ENCODE data around the gene LPCAT1.
"Not testable (repeated sequence)": the region's sequence is repeated elsewhere in the genome, so short reads cannot be mapped to it uniquely, and the experiment has no call there.

The LPCAT1 gene, protein sequence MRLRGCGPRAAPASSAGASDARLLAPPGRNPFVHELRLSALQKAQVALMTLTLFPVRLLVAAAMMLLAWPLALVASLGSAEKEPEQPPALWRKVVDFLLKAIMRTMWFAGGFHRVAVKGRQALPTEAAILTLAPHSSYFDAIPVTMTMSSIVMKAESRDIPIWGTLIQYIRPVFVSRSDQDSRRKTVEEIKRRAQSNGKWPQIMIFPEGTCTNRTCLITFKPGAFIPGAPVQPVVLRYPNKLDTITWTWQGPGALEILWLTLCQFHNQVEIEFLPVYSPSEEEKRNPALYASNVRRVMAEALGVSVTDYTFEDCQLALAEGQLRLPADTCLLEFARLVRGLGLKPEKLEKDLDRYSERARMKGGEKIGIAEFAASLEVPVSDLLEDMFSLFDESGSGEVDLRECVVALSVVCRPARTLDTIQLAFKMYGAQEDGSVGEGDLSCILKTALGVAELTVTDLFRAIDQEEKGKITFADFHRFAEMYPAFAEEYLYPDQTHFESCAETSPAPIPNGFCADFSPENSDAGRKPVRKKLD
- total RNA-seq = 34.0 to 134 (median 67.9) reads per million in 3 experiments

DNA sequence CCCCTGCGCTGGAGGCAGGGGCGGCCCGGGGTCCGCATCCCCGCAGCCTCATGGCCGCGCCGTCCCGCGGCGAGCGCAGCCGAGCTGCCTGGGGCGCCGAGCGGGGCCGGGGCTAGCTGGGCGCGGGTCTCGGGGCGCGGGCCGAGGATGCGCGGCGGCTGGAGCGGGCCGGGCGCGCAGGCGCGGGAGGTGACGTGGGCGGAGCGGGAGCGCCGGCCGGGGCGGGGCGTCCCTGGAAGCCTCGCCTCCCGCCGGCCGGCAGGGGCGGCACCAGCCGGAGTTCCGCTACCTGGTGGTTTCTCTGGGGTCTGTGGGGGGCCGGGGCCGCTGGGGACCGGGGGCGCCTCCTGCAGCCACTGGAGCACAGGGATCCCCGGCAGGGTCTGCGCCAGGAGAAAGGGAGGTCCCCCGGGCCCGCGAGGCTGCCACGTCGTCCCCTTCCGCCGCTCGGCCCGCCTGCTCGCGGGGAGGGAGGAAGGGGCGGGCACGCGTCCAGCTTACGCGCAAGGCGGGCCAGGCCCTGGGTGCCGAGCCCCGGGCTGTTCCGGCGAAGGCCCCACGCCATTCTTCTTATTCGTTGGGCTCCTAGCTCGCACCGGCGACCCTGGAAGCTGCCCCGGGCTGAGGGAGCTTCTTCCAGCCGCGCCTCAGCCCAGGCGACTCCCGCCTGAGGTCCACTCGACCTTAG lies at the start of gene LPCAT1:
Gene LPCAT1 (minus strand): TSS at position 168 of the 688 bp plus-strand sequence. CDS start 116 bp downstream, at position 52.
- peak; percentile 72 for DNase-seq

DNA sequence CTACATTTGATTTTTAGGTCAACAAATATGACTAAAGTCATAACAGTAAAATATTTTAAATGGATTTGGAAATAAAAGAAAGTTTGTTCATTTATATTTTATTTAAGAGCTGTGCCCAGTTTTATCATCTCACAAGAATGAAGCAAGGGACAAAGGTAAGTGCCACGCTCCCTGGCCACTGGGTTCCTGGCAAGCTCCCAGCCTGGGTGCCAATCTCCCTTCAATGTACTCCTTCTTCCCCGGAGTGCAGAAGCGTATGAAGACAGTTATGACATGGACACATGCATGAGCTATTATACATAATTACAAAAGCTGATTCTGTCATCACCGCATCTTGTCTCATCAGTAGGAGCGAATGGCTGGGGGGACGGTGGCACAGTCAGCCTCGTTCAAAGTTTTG lies 48.1 kb upstream of the LPCAT1 start:
- DNase-seq = not testable (repeated sequence)

DNA sequence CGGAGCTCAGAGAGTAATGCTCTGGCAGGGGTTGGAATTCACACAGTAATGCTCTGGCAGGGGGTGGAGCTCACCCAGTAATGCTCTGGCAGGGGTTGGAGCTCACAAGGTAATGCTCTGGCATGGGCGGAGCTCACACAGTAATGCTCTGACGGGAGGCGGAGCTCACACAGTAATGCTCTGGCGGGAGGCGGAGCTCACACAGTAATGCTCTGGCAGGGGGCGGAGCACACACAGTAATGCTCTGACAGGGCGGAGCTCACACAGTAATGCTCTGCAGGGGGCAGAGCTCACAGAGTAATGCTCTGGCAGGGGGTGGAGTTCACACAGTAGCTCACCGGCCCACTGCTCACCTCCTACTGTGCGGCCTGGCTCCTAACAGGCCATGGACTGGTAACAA lies 47.2 kb upstream of the LPCAT1 start:
- no peak for DNase-seq

DNA sequence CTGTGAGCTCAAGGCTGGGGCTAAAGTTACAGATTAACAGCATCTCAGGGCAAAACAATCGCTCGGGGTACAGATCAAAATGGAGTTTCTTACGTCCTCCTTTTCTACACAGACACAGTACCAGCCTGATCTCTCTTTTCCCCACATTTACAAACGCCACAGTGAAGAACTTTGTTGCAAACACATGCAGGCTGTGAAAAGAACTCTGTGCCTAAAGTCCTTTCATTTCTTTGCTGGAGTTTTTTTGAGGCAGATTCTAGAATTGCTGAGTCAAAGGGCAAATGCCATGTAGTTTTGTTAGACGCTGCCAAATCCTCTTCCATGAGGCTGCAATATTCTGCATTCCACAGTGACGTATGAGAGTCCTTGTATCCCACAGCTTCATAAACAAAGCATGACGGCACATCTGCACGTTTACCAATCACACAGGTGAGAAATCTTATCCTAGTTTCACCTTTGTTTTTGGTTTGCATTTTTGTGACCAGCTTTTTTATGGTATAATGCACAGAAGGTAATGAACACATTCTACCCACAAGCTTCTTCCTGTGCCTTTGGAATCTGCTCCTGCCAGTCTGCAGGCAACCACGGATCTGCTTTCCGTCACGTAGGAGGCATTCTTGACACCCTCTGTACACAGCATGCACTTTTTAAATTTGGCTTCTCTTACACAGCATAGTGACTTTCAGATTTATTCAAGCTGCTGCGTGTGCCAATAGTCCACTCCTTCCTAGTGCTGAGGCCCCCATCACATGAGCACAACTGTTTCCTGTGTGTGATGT lies 44.6 kb upstream of the LPCAT1 start:
- DNase-seq = no peak

DNA sequence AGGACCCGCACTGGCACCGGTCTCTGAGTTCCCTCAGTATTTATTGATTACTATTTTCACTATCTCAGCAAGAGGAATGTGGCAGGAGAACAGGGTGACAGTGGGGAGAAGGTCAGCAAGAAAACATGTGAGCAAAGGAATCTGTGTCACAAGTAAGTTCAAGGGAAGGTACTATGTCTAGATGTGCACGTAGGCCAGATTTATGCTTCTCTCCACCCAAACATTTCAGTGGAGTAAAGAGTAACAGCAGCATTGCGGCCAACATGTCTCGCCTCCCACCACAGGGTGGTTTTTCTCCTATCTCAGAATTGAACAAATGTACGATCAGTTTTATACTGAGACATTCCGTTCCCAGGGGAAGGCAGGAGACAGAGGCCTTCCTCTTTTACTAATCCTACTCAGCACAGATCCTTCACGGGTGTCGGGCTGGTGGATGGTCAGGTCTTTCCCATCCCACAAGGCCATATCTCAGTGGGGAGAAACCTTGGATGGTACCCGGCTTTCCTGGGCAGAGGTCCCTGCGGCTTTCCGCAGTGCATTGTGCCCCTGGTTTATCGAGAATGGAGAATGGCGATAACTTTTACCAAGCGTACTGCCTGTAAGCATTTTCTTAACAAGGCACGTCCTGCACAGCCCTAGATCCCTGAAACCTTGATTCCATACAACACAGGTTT lies 43.9 kb upstream of the LPCAT1 start:
- DNase-seq = not testable (repeated sequence)

DNA sequence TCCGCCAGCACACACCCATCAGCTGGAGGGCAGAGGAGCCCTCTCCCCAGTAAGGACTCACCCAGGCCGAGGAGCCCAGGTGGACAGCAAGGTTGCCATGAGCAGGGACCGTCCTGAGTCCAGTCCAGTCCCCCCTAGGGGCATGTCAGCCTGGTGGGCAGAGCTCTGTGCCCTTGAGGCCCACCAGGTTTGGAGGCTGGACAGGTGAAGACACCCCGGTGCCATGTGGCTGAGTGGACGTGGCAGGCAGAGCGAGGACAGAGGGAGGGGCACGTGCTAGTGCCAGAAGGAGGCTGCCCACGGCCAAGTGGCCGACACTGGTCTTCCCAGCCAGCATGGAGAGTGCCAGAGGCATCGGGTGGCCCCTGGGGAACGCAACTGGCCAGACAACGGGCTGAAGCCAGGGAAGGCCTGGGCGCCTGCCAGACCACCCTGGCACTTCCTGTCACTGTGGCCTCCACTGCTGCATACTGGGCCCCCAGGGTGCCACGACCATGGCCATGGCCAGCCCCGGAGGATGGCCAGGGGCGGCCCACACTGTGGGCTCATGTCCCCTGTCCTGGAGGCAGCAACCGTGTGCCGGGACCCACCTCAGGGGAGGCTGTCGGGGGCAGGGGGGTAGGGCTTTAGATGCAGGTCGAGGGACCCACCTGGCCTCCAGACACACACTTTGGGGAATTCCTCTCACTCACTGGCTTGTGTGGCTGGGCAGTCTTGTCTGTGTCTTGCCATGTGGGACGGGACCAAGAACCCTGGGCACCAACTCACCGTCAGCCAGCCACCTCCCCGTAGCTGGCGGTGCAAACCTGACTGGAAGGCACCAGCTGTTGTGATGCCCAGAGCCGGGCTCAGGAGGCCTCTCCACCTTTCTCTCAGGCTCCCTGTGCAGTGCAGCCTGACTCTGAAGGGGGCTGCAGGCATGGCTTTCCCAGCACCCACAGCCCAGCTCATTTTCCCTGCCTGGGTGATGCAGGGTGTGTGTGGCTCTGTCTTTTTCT lies 42.3 kb upstream of the LPCAT1 start:
- no peak for DNase-seq

DNA sequence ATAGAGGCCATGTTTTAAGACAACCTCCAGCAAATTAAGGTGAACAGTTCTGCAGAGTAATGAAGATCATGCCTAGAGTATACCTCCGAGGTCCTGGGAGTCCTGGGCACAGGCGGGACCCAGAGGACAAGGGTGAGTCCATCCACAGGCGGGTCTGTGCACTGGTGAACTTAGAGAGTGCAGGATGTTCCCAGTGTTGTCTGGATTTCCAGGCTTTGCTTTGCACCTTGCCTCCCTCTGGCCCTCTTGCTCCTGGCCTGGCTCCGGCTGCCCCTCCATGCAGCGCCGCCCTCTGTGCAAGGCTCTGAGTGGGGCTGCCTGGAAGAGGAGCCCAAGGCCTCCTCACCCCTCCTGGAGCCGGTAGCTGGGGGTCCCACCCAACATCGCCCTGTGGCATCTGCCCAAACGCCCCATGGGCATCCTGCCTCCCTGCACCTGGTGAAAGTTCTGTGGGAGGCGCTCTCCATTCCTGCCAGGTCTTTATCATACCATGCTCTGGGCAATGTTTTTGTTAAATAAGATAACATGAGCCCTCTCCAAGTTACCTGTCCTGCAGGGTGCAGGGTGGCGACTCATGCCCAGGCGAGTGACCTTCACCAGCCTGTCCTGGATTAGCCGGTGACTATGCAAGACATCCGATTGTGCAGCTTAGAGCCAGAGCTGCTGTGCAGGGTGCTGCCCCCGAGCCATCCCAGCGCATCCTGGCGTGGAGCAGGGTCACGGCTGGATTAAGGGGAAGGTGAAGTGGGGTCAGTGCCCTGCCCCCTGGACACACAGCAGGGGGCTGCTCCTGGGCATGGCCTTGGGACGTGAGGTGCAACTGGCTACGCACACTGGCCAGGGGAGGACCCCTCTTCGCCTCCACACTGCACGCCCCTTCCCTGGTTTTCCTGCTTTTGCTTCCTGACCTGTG lies 41.3 kb upstream of the LPCAT1 start:
- DNase-seq = no peak

DNA sequence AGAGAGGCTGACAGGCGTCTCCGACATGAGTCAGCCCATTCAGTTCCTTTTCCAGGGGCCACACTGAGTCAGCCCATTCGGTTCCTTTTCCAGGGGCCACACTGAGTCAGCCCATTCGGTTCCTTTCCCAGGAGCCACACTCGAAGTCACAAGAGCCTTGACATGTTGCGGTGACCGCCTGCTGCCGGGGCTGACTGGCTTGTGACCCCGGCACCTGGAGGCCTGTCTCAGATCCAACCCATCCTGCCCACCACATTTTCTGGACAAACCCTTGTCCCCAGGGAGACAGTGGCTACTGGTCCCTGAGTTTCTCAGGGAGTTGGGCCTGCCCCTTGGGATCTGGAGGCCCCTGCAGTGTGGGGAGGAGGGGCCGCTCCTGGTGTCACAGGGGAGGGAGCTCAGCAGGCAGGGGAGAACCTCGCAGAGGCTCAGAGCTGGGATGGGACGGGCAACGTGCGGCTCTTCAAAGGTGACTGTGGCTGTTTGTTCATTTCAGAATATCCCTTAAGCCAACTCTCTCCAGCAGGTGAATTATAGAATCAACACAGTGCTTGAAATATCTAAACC lies 40.5 kb upstream of the LPCAT1 start:
- DNase-seq = no peak

DNA sequence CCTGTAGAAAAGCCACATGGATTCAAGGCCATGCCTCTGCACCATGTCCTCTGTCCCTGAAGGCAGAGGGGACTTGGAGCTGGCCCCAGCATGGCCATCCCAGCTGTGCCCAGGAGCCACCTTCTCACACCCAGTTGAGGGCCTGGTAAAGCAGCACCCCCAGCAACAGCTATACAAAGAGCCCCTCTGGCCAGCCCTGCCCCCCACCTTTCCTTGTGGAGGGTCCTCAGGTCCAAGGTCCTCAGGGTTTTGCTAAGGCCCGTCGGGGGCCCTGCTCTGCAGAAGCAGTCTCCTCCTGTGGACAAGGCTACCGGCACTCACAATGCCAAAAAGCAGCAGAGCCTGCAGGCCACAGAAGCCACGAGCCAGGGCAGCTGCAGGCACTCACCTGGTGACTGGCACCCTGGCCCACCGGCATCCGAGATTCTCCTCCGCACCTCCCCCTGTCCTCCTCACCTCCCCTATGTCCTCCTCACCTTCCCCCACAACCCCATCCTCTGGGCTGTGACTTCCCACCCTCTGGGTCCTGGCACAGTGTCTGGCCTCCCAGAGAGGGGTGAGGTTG lies 39.9 kb upstream of the LPCAT1 start:
- no peak for DNase-seq

DNA sequence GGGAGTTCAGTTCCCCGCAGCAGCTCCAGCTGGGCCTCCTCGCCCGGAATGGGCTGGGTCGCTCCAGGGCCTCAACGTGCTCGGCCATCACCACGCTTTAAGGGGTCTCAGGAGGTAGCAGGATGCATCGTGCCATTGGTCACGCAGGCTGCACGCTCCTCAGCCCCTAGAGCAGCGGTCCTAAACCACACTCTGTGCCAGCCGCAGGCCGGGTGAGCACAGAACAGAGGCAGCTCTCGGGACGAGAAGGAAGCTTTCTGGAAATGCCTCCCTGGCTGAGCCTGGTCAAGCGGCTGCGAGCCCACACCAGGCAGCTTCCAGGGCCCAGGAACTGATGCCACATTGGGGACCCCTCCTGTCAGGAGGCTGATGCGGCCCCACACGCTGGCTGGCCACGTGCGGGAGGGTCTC lies 39.3 kb upstream of the LPCAT1 start:
- no peak for DNase-seq

DNA sequence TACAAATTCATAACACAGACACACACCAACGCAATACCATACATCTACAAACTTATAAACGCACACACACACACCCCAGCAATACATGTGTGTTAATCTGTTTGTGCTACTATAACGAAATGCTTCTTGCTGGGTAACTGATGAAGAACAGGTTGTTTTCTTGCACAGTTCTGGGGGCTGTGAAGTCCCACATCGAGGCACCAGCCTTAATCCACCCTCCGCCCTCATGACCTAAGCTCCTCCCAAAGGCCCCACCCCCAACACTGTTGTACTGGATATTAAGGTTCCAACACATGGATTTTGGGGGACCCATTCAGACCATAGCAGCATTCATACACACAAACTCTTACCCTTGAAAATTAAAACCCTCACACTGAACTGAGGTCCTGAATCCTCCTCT lies 38.8 kb upstream of the LPCAT1 start:
- DNase-seq = no peak

DNA sequence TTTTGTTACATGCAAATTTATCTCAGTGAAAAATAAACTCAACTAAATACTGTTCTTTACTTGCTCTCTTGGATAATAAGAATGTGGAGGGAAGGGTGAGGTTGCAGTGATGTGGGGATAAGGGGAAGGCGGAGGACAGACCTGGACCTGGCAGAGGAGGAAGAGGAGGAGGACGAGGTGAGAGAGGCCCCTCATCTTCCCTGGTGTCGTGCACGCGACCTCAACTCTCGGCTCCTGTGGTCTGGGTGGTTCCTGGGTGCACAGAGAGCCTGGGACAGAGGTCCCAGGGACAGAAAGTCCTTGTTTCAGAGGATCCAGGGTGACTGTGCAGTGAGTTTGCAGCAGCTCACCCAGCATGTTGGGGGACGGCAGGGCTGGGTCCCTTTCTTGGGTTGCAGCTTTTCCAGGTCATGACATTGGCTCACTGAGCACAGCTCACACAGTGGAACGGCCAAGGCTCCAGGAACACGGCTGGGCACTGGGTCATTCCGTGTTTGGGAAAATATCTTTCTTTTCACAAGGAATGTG lies 37.7 kb upstream of the LPCAT1 start:
- no peak for DNase-seq

DNA sequence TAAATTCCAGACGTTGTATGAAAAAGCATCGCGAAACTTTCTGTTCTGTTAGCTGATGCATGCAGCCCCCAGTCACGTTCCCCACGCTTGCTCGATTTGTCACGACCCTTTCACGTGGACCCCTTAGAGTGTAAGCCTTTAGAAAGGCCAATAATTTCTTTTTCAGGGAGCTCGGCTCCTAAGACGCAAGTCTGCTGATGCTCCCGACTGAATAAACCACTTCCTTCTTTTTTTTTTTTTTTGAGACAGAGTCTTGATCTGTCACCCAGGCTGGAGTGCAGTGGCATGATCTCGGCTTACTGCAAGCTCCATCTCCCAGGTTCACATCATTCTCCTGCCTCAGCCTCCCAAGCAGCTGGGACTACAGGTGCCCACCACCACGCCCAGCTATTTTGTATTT lies 36.7 kb upstream of the LPCAT1 start:
- DNase-seq = not testable (repeated sequence)

DNA sequence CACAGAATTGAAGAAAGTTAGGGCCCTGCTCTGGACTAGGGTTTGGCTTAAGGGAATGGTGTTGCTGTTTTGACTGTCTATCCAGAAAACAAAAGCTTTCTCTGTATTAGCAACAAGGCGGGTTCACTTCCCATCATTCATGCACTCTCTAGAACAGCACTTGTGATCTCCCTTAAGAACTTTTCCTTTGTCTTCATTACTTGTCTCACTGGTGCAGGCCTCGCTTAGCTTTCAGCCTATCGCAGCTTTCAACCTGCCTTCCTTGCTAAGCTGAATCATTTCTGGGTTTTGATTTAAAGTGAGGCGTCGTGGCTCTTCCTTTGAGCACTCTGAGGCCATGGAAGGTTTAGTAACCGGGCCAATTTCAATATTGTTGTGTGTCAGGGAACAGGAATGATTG lies 35.2 kb upstream of the LPCAT1 start:
- no peak for DNase-seq

DNA sequence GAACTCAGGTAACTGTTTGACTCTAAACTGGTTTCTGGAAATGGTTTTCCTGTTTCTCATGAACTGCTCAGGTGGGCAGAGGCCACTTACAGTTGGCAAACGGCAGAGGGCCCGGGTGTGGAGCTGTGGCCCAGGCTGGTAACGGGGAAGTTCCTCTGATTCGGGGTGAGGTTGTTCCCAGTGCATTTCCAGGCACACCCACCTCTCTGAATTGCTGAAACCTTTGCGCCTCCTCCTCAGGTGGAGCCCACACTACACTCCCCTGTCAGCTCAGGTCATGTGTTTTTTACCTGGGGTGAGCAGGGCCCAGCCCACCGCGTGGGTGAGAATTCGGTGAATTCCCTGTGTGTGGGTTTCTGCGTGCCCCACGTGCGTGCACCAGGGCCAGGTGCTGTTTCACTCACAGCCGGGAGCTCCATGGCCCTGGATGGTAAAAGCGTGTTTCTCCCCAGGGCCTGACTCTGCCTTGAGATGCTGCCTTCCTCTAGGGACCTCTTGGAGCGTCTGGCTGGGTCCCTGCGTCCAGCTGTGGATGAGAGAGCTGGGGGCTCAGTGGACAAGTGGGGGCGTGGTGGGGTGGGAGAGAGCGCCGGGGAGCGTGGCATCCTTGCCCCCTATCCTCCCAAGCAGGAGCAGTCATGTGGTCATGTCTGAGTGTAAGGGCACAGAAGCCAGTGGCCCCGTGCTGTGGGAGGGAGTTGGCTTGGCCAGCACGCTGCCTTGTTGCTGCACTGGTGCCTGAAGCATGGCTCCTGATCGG lies 33.5 kb upstream of the LPCAT1 start:
- no peak for DNase-seq

DNA sequence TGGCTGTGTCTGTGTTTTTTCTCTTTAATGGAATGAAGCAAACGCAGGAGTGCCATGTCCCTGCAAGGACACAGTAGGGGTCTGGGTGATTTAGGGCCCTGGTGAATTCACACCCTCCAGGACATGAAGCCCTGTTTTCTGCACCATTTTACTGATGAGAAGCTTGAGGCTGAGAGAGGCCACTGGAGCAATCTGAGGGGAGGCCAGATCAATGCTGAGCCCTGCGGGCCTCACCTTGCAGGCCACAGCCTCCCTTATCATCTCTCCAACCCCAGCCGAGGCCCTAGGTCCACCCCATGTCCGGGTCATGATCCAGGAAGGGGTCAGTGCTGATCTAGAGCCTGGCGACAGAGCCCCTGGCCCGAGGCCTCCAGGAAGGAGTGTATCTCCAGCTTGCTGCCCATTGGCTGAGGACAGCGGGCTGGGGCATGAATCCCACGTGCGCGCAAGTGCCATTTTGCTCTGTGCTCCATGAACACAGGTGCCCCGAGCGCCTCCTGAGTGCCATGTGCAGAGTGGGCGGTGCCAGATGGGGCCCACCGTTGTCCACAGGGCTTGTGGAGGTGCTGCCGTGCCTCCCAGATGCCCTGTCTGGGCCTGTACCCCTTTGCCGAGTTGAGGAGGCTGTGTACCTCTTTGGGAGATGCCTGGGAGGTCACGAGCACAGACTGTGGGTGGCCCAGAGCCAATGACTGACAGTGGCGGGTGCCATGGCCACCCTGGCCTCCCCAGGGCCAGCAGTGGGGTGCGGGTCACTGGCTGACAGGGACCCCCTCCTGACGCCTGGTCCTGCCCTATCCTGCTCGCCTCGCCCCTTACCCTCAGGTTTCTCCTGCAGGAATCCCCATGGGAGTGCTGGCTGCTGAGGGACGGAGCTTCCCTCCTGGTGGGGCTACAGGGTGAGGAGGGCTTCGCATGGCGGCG lies 32.3 kb upstream of the LPCAT1 start:
- DNase-seq = no peak
